Measurements from ENCODE around the gene RAVER1.

RAVER1 gene

DNA sequence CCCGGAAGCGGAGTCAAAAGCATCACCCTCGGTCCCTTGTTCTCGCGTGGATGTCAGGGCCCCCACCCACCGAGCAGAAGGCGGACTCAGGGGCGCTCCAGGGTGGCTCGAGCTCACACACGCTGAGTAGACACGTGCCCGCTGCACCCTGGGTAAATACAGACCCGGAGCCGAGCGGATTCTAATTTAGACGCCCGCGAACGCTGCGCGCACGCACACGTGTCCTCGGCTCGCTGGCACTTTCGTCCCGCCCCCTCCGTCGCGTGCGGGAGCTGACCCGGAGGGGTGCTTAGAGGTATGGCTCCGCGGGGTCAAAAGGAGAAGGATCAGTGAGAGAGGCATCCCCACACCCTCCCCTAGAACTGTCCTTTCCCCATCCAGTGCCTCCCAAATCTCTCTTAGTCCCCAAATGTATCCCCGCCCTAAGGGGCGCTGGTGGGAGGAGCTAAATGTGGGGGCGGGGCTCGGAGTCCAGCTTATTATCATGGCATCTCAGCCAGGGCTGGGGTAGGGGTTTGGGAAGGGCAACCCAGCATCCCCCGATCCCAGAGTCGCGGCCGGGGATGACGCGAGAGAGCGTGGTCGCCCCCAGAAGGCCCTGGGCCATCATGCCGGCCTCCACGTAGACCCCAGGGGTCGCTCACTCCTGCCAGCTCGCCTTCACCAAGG, 44.0 kb downstream of the RAVER1 start:
- TF ChIP-seq, protein P1, sequence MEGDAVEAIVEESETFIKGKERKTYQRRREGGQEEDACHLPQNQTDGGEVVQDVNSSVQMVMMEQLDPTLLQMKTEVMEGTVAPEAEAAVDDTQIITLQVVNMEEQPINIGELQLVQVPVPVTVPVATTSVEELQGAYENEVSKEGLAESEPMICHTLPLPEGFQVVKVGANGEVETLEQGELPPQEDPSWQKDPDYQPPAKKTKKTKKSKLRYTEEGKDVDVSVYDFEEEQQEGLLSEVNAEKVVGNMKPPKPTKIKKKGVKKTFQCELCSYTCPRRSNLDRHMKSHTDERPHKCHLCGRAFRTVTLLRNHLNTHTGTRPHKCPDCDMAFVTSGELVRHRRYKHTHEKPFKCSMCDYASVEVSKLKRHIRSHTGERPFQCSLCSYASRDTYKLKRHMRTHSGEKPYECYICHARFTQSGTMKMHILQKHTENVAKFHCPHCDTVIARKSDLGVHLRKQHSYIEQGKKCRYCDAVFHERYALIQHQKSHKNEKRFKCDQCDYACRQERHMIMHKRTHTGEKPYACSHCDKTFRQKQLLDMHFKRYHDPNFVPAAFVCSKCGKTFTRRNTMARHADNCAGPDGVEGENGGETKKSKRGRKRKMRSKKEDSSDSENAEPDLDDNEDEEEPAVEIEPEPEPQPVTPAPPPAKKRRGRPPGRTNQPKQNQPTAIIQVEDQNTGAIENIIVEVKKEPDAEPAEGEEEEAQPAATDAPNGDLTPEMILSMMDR (IDR thresholded peaks at IDR 0.05; ENCODE audit: low read depth, low read length): no peak
- H3K4me3 ChIP-seq (replicated peaks in 1 of 2; ENCODE audit: low read depth in 2 of 2, low read length in 2 of 2): peak overlapping the region; percentile 15 to 51
- DNase-seq (ENCODE audit: low read depth in 2 of 2): peak in 1 of 2 donors; percentile 36

DNA sequence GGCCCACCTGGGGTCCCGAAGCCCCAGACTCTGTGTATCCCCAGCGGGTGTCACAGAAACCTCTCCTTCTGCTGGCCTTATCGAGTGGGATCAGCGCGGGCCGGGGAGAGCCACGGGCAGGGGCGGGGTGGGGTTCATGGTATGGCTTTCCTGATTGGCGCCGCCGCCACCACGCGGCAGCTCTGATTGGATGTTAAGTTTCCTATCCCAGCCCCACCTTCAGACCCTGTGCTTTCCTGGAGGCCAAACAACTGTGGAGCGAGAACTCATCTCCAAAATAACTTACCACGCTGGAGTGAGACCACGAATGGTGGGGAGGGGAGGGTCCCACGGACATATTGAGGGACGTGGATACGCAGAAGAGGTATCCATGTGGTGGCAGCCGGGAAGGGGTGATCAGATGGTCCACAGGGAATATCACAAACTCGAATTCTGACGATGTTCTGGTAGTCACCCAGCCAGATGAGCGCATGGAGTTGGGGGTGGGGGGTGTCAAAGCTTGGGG, 44.6 kb downstream of the RAVER1 start:
- H3K4me3 ChIP-seq (replicated peaks in 1 of 2; ENCODE audit: low read depth in 2 of 2, low read length in 2 of 2): peak overlapping the region; percentile 15 to 51
- peak in 1 of 2 donors; percentile 36 for DNase-seq (ENCODE audit: low read depth in 2 of 2)
- TF ChIP-seq, protein P1 (IDR thresholded peaks at IDR 0.05; ENCODE audit: low read depth, low read length): no peak

DNA sequence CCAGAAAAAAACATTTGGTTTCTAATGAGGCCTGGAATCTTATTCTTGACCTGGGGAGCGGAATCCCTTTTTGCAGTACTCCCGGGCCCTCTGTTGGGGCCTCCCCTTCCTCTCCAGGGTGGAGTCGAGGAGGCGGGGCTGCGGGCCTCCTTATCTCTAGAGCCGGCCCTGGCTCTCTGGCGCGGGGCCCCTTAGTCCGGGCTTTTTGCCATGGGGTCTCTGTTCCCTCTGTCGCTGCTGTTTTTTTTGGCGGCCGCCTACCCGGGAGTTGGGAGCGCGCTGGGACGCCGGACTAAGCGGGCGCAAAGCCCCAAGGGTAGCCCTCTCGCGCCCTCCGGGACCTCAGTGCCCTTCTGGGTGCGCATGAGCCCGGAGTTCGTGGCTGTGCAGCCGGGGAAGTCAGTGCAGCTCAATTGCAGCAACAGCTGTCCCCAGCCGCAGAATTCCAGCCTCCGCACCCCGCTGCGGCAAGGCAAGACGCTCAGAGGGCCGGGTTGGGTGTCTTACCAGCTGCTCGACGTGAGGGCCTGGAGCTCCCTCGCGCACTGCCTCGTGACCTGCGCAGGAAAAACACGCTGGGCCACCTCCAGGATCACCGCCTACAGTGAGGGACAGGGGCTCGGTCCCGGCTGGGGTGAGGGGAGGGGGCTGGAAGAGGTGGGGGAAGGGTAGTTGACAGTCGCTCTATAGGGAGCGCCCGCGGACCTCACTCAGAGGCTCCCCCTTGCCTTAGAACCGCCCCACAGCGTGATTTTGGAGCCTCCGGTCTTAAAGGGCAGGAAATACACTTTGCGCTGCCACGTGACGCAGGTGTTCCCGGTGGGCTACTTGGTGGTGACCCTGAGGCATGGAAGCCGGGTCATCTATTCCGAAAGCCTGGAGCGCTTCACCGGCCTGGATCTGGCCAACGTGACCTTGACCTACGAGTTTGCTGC, 46.3 kb downstream of the RAVER1 start, which contains the start of gene ICAM4:
TSS of gene ICAM4 (plus strand) at position 153 of the 935 bp plus-strand sequence. CDS start at position 211, 58 bp downstream.
- DNase-seq (ENCODE audit: low read depth in 2 of 2): peak; percentile 39 to 75
- peak within 1 kb of the TSS in 1 of 2 donors; percentile 11 for H3K4me3 ChIP-seq (replicated peaks in 1 of 2; ENCODE audit: low read depth in 2 of 2, low read length in 2 of 2)

DNA sequence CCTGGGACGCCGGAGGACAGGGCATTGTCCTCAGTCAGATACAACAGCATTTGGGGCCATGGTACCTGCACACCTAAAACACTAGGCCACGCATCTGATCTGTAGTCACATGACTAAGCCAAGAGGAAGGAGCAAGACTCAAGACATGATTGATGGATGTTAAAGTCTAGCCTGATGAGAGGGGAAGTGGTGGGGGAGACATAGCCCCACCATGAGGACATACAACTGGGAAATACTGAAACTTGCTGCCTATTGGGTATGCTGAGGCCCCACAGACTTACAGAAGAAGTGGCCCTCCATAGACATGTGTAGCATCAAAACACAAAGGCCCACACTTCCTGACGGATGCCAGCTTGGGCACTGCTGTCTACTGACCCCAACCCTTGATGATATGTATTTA, 47.9 kb downstream of the RAVER1 start:
- H3K4me3 ChIP-seq (replicated peaks in 1 of 2; ENCODE audit: low read depth in 2 of 2, low read length in 2 of 2): no peak overlapping the region
- TF ChIP-seq, protein P1 (IDR thresholded peaks at IDR 0.05; ENCODE audit: low read depth, low read length): no peak
- no peak for DNase-seq (ENCODE audit: low read depth in 2 of 2)

More for the DNA sequence above, 46.3 kb downstream of the RAVER1 start, which contains the start of gene ICAM4:
- TF ChIP-seq, protein P1 (IDR thresholded peaks at IDR 0.05; ENCODE audit: low read depth, low read length): no peak

DNA sequence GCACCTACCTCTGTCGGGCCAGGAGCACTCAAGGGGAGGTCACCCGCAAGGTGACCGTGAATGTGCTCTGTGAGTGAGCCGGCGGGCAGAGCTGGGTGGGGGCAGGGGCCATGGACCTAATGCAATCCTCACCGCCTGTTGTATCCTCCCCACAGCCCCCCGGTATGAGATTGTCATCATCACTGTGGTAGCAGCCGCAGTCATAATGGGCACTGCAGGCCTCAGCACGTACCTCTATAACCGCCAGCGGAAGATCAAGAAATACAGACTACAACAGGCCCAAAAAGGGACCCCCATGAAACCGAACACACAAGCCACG, 48.4 kb downstream of the RAVER1 start:
- DNase-seq (ENCODE audit: low read depth in 2 of 2): no peak
- H3K4me3 ChIP-seq (replicated peaks in 1 of 2; ENCODE audit: low read depth in 2 of 2, low read length in 2 of 2): no peak overlapping the region

More for the DNA sequence above, 48.4 kb downstream of the RAVER1 start:
- TF ChIP-seq, protein P1 (IDR thresholded peaks at IDR 0.05; ENCODE audit: low read depth, low read length): no peak

Measured in cardiac fibroblast (primary cell).